Hepatic stellate cell (primary cell): ENCODE data around the gene C3orf62.

ENCODE experiments used
- DNase-seq: peaks from one replicate; pipeline ENCODE4 v3.0.0; 2011; ENCODE audit warnings: low spot score

The C3orf62 gene

DNA sequence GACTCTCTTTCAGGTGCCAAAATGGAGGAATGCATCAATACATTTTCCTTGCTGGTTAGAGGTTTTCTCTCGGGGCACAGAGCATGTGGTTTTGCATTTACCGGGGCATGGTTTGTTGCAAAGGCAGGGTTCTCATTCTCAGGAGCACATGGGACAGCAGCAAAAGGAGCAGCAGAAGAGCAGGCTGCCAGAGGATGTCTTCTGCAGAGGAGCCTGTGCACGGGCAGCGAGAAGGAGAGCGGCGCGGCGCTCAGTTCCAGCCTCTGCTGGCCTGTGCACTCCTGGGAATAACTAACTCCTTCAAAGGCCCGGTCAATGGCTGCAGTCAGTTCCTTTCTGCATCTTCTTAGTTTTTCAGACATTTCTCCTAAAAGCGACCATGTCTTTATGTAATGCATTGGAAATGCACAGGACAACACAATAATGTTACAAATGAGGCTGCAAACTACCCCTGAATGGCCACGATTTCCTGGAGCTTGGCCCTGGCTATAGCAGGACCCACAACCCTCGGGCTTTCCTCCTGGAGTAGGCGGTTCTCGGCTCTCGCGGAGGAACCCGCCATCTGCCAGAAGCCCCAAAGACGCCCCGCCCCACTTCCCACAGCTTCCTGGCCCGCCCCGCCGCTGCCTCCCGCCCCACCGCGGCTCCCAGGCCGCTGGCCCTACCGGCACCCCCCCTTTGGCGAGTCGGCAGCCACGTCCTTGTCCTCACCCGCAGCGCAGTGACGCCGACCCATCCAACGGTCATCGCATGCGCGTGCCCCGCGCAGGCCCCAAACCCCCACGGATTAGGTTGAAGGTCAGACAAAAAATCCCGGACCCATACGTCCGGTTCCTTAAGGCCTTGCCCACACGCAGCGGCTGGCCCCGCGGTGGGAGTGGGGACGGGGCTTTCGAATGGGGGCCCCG lies at the start of gene C3orf62:
TSS of gene C3orf62 (minus strand) at position 758 of the 908 bp plus-strand sequence. CDS start at position 398, 360 bp downstream.
- peak; percentile 86 for DNase-seq

DNA sequence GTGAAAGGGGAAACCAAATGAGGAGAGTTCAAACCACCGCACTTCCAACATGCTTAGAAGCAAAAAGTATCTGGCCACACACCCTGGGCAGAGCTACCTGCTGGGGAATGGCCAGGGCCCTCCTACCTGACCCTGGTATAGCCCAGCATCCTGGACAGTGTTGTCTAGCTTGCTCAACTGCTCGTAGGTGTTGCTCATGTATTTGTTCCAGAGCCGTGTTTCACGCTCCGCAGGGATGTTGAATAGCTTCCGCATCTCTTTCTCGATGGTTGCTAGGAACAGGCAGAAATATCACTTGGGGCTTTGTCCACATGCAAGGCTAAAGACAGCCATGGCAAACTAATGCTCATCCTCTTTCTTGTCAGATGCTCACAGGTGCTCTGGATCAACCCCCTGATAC lies 47.7 kb upstream of the C3orf62 start:
- no peak for DNase-seq

- DNase-seq: no peak
Observed at GRCh38 chr3:49316696-49317457, 39.8 kb upstream of the C3orf62 start.

- DNase-seq: peak; percentile 35
Observed at GRCh38 chr3:49313896-49314688, 37.1 kb upstream of the C3orf62 start.

DNA sequence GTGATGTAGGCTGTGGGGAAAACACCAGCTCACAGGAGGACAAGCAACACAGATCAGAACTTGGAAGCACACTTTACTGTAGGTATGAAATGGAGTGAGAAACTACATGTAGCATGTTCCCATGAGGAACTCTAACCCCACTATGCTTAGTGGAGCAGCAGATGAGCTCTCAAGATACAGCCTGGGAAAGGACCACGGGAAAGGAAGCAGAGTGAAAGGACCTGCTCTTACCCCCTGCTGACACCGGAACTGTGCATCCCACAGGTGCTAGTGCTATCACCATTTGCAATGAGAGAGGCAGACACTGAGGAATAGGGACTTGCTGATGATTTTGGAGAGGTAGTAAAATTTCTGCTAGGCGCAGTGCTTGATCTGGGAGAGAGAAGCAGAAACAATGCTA lies 34.3 kb upstream of the C3orf62 start:
- no peak for DNase-seq

- no peak for DNase-seq
Observed at GRCh38 chr3:49310677-49311076, 33.6 kb upstream of the C3orf62 start.

DNA sequence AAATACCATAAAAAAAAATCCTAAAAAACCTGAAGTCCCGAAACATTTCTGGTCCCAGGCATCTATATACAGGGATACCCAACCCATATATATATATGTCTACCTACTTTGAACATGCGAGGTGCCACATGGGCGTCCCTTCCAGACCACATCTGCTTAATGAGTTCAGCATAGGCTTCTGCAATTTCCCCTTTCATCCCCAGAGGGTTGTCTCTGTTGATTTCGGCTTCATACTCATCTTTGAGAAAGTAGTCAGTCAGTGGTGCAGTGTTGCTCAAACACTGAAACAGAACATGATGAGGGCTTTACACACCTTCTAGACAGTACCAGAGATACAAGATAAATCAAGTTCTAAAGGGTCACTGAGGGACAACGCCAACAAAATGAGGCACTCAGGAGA lies 28.6 kb upstream of the C3orf62 start:
- no peak for DNase-seq

GRCh38 chr3:49302613-49303012 lies 25.6 kb upstream of the C3orf62 start:
- DNase-seq: no peak

DNA sequence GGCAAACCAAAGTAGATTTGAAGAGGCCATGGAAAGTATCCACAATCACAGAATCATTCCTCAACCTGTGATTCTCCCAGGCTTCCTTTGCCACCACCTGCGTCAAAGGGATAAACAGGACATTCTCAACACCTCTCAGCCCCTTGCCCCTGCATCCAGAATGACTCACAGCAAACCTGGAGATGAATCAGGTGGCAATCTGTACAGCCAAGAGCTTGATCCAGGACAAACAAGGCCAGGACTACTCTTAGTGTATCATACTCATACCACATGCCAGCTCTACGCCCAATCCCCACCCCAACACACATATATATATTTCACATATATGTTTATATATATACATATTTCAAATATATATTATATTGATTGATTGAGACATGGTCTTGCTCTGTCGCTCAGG lies 23.6 kb upstream of the C3orf62 start:
- no peak for DNase-seq

DNA sequence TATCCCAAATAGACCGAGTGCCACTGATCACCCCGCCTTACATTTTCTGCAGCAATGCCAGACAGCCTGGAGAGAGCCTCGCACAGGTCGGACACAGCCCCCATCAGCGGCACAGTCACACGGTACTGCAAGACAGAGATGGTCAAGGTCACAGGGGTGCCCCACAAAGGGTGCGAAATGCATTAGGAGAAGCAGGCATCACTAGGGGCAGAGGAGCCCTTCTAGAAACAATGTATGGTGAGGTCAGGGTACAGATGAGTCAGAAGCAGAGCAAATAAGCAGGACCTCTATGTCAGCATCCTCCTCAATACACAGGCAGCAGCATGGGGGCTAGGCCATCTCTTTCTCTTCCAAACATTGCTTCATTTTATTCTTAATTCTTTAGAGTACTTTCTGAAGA lies 21.5 kb upstream of the C3orf62 start:
- no peak for DNase-seq

- DNase-seq: no peak
Observed at GRCh38 chr3:49296781-49297411, 19.9 kb upstream of the C3orf62 start.

- DNase-seq: no peak
Observed at GRCh38 chr3:49295489-49296058, 18.5 kb upstream of the C3orf62 start.

- no peak for DNase-seq
Observed at GRCh38 chr3:49294343-49294742, 17.3 kb upstream of the C3orf62 start.

DNA sequence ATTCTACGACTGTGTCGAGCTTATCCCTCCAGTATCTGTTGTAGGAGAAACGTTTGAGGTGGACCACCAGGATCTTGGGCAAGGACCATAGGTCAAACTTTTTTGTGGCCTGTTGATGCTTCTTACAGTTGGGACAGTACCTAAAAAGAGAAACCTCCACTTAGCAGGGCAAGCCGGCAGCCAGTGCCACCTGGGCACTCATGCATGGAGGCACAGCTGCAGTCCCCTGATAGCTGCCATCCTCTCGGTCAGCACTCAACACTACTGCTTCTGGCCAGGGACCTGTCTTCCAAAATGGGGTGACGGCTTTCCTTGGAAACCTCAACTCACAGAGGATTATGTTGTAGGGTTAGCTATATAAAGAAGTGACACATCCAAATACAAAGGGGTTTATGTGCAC lies 7.0 kb upstream of the C3orf62 start:
- DNase-seq: no peak

DNA sequence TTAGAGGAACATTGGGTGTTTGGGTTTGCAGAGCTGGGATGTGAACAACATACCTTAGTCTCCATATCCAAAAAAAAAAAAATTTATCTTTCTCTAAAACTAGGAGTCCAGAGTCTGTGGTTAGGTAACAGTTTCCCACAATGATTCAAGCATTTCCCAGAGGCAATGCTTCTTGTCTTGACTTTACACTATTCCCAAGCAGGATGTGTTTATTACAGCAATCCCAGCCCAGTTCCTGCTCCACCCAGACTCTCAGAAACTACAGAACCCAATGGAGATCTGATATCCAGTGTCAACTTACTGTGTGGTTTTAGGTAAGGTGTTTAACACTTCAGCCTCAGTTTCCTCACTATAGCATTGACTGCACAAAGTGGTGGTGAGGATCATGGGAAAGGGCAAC lies 2.3 kb upstream of the C3orf62 start:
- peak; percentile 45 for DNase-seq

GRCh38 chr3:49278548-49278947 lies 1.5 kb upstream of the C3orf62 start:
- no peak for DNase-seq

- no peak for DNase-seq
Observed at GRCh38 chr3:49277383-49277775, 347 bp upstream of the C3orf62 start.

DNA sequence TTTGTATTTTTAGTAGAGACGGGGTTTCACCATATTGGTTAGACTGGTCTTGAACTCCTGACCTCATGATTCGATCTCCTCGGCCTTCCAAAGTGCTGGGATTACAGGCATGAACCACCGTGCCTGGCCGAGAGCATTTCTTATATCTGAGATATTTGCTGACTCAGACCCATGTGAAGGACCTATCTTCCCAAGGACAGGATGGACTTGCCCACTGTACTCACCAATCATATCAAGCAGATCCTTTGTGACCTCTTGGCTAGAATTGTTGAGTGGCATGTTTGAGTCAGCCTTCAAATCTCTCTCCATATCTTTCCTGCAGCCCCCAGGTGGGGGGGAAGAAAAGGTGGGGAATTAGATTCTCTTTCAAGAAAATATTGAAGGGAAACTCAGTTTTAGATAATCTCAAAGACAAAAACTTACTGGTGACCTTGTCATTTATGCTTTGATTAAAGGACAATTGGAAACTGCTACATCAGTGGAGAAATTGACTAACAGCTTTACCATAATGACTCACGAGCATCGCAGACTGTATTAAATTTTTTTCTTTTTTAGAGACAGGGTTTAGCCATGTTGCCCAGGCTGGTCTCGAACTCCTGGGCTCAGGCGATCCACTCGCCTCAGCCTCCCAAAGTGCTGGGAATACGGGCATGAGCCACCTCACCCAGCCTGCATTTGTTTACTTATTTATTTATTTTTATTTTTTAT lies 3.1 kb downstream of the C3orf62 start:
- DNase-seq: no peak

GRCh38 chr3:49271047-49271446 lies 6.0 kb downstream of the C3orf62 start:
- no peak for DNase-seq

DNA sequence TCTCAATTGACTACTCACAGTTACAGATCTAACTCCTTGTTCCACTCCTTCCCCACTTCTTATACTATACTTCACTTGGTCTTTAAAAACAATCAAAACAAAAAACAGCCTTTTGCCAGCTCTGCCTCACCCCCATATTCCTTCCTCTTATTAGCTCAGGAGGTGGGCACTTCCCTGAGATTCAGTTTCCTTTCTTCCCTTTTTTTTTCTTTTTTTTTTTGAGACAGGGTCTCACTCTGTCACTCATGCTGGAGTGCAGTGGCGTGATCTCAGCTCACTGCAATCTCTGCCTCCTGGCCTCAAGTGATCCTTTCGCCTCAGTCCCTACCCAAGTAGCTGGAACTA lies 6.9 kb downstream of the C3orf62 start:
- DNase-seq: no peak
